KBM-7 (cell line): ENCODE data around the gene NRN1L.
"Not testable (repeated sequence)": the region's sequence is repeated elsewhere in the genome, so short reads cannot be mapped to it uniquely, and the experiment has no call there.

Experiments
- DNase-seq: peaks from one replicate; pipeline ENCODE4 v3.0.0-alpha.2; 2015
- in situ Hi-C: fragments of 300-500 bp; cut with MboI; formaldehyde crosslinking; loops from 2 replicates; pipeline ENCODE4 v1.14.3; 2020; ENCODE audit warnings: low sequenced_read_pairs, low pct_unique_long_range_greater_than_20kb, mixed read lengths

Gene NRN1L

GRCh38 chr16:67858500-67858899 lies 26.2 kb upstream of the NRN1L start:
- DNase-seq, result no peak
- in situ Hi-C loops, result no loop called here

DNA sequence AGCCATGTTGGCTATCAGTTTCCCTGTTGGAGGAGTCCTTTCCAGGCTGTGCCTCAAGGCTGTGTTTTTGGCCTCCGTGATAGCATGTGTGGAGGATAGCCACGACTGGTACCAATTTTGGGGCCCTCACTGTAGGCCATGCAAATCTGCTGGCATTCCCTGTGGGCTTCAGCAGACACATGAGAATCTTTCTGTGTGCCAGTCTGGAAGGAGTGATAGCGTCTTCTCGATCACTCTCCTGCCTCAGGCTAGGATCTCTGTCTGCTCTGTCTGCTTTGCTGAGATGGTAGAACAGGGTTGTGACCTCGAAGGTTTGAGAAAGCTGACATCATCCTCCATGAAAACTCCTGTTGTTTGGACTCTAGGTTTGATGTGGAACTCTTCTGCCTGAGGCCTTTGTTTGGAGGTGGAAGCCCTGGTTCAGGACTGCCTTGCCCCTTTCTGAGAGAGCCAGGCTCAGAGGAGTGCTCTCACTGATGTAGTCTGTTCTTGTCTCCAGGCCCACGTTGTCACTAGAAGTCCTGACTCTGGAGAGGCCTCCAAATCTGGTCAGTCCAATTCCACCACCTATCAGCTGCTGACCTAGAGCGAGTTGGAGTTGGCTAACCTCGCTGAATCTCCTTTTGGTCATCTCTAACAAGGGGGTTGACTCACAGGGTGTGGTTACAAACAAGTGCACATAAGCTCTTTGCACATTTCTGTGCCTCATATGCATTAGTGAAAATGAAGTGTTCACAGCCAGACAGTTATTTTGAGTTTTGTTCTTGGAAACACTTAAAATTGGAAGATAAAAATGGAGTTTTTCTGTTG lies 23.9 kb upstream of the NRN1L start:
- no peak for DNase-seq
- in situ Hi-C loops, result no loop called here

DNA sequence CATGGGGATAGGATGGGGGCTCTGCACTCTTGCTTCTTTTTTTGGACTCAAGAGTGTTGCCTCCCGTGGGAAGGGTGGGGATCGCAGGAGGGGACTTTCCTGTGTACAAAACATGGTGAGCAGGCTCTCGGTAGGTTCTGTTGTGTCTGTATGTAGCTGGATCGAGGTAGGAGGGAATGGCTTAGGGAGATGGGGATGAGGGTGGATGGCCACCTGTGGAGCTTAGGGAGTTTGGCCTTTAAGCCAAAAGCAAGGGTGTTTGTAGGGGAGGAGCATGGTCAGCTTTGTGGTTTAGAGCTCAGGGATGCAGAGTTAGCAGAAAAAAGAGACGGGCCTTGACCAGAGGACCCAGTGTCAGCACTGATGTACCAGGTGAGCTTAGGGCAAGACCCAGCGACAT lies 22.8 kb upstream of the NRN1L start:
- in situ Hi-C loops, result no loop called here
- no peak for DNase-seq

- in situ Hi-C loops, result no loop called here
- no peak for DNase-seq
Observed at GRCh38 chr16:67862623-67863583, 21.8 kb upstream of the NRN1L start.

DNA sequence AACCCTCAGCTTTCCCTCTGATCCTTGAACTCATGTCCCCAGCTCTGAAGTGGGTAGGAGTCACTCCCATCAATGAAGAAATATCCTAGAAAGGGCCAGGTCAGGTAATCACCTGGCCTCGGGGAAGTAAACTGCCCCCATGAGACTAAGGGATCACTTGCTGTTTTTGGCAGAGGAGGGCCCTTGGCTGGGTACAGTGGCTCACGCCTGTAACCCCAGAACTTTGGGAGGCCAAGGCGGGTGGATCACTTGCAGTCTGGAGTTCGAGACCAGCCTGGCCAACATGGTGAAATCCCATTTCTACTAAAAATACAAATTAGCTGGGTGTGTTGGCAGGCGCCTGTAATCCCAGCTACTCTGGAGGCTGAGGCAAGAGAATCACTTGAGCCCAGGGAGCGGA lies 20.6 kb upstream of the NRN1L start:
- in situ Hi-C loops, result not testable (repeated sequence)

GRCh38 chr16:67864594-67864993 lies 20.1 kb upstream of the NRN1L start:
- DNase-seq, result no peak
- in situ Hi-C loops, result no loop called here

More for the DNA sequence above, 20.6 kb upstream of the NRN1L start:
- not testable (repeated sequence) for DNase-seq

- peak; percentile 51 for DNase-seq
- in situ Hi-C loops, result no loop called here
Observed at GRCh38 chr16:67865318-67865717, 19.4 kb upstream of the NRN1L start.

GRCh38 chr16:67868290-67868689 lies 16.4 kb upstream of the NRN1L start:
- in situ Hi-C loops, result no loop called here

GRCh38 chr16:67869653-67870052 lies 15.0 kb upstream of the NRN1L start:
- in situ Hi-C loops, result no loop called here
- no peak for DNase-seq

More at GRCh38 chr16:67868290-67868689, 16.4 kb upstream of the NRN1L start:
- DNase-seq, result no peak

- no peak for DNase-seq
- in situ Hi-C loops, result no loop called here
Observed at GRCh38 chr16:67871256-67871655, 13.4 kb upstream of the NRN1L start.

- DNase-seq, result peak; percentile 31
- in situ Hi-C loops, result no loop called here
Observed at GRCh38 chr16:67872131-67872630, 12.5 kb upstream of the NRN1L start.

- in situ Hi-C loops, result no loop called here
- peak; percentile 82 for DNase-seq
Observed at GRCh38 chr16:67872631-67873434, 11.9 kb upstream of the NRN1L start, which contains the start of gene EDC4. Gene EDC4, plus strand, starts transcription at chr16:67873052. Its CDS starts 210 bp downstream, at chr16:67873262.

DNA sequence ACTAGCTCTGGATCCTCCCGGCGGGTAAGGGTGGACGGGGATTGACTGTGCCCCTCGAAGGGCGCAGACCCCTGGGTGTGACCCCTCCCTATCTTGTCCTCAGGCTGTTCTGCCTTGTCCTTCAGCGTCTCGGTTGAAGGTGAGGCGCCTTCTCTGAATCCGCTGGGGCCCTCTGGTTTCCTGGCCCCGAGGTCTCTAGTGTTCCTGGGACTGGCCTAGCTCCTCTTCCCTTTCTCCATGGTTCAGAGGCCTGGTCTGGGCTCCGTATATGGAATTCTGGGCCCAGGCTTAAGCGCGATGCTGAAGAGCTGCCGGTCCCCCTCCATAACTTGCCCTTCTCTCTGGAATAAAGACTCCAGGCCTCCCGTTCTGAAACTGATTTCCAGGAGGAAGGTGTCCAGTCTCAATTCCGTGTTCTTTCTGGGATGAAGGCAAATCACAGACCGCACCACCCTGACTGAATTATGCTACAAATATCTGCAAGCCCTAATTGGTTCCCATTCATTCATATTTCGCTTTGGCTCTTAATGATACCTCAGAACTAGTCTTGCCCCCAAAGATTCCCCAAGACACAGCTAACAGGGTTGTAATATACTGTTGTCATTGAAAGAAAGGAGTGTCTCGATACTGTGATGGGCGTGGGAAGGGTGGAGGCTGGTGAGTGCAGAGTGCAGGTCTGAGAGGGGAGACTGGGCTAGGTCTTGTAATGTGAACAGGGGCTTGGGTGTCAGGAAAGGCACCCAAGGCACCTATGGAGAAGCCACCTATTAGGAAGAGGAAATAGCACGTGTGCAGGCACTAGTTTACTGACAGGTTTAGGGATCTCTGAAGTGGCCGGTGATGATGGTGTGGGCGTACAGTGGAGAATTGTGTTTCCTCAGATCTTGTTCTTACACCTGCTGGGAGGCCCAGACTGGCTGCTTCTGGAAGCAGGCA lies 11.0 kb upstream of the NRN1L start:
- in situ Hi-C loops, result no loop called here
- DNase-seq, result no peak

- no peak for DNase-seq
- in situ Hi-C loops, result no loop called here
Observed at GRCh38 chr16:67874372-67874771, 10.3 kb upstream of the NRN1L start.

DNA sequence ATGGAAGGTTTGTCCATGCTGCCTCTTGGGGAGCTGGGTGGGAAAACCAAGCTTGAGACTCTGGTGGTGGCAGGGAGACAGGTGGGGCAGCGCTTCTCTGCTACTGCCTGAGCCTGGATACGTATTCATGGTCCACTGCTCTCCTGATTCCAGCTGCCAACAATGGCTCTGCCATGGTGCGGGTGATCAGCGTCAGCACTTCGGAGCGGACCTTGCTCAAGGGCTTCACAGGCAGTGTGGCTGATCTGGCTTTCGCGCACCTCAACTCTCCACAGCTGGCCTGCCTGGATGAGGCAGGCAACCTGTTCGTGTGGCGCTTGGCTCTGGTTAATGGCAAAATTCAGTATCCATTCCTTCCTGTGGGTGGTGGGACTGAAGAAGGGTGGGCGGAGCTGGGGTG lies 7.6 kb upstream of the NRN1L start:
- in situ Hi-C loops, result no loop called here
- no peak for DNase-seq

- DNase-seq, result no peak
- in situ Hi-C loops, result no loop called here
Observed at GRCh38 chr16:67878232-67878631, 6.5 kb upstream of the NRN1L start.

- no peak for DNase-seq
- in situ Hi-C loops, result no loop called here
Observed at GRCh38 chr16:67878846-67879245, 5.8 kb upstream of the NRN1L start.

- in situ Hi-C loops, result no loop called here
- DNase-seq, result no peak
Observed at GRCh38 chr16:67879462-67879861, 5.2 kb upstream of the NRN1L start.
